GM21786 (cell line): ENCODE results near the gene ZC3HAV1.
"Not testable (repeated sequence)": the region's sequence is repeated elsewhere in the genome, so short reads cannot be mapped to it uniquely, and the experiment has no call there.

Experiments used
- ATAC-seq: cut with Tn5 transposase; IDR thresholded peaks from one replicate; pipeline ENCODE4 v1.9.1; 2021; ENCODE audit not compliant: unreplicated experiment

Gene ZC3HAV1

GRCh38 chr7:139112741-139113250 lies 3.3 kb upstream of the ZC3HAV1 start:
- no peak for ATAC-seq

- ATAC-seq: no peak
Observed at GRCh38 chr7:139112316-139112715, 2.8 kb upstream of the ZC3HAV1 start.

- ATAC-seq: no peak
Observed at GRCh38 chr7:139111811-139112301, 2.3 kb upstream of the ZC3HAV1 start.

GRCh38 chr7:139111147-139111546 lies 1.6 kb upstream of the ZC3HAV1 start:
- no peak for ATAC-seq

- no peak for ATAC-seq
Observed at GRCh38 chr7:139109983-139110411, 477 bp upstream of the ZC3HAV1 start.

- ATAC-seq: no peak
Observed at GRCh38 chr7:139108266-139109187, 993 bp downstream of the ZC3HAV1 start.

- no peak for ATAC-seq
Observed at GRCh38 chr7:139106959-139107358, 2.6 kb downstream of the ZC3HAV1 start.

- not testable (repeated sequence) for ATAC-seq
Observed at GRCh38 chr7:139106227-139106626, 3.3 kb downstream of the ZC3HAV1 start.

GRCh38 chr7:139105484-139105883 lies 4.0 kb downstream of the ZC3HAV1 start:
- ATAC-seq: no peak

GRCh38 chr7:139104091-139104450 lies 5.4 kb downstream of the ZC3HAV1 start:
- ATAC-seq: no peak

- ATAC-seq: no peak
Observed at GRCh38 chr7:139103057-139103815, 6.3 kb downstream of the ZC3HAV1 start.

GRCh38 chr7:139101637-139102158 lies 7.8 kb downstream of the ZC3HAV1 start:
- ATAC-seq: not testable (repeated sequence)

- ATAC-seq: no peak
Observed at GRCh38 chr7:139099172-139099947, 10.2 kb downstream of the ZC3HAV1 start.

GRCh38 chr7:139095194-139095659 lies 14.3 kb downstream of the ZC3HAV1 start:
- peak; percentile 99 for ATAC-seq

- ATAC-seq: no peak
Observed at GRCh38 chr7:139094596-139094995, 14.9 kb downstream of the ZC3HAV1 start.

- no peak for ATAC-seq
Observed at GRCh38 chr7:139094030-139094429, 15.5 kb downstream of the ZC3HAV1 start.

- not testable (repeated sequence) for ATAC-seq
Observed at GRCh38 chr7:139093512-139093911, 16.0 kb downstream of the ZC3HAV1 start.

GRCh38 chr7:139092090-139092796 lies 17.3 kb downstream of the ZC3HAV1 start:
- no peak for ATAC-seq

- ATAC-seq: no peak
Observed at GRCh38 chr7:139091677-139091996, 17.9 kb downstream of the ZC3HAV1 start.

- ATAC-seq: no peak
Observed at GRCh38 chr7:139089118-139089517, 20.4 kb downstream of the ZC3HAV1 start.
